Measurements from ENCODE around the gene FAM83D. TPM values are rescaled to one million over a fixed set of nuclear protein-coding genes. Genes with fewer than 3 reads are reported as not detected.
"Not testable (repeated sequence)": the region's sequence is repeated elsewhere in the genome, so short reads cannot be mapped to it uniquely, and the experiment has no call there.

FAM83D gene
- total RNA-seq, 1 donor from 2014 or later: 0.77 TPM

DNA sequence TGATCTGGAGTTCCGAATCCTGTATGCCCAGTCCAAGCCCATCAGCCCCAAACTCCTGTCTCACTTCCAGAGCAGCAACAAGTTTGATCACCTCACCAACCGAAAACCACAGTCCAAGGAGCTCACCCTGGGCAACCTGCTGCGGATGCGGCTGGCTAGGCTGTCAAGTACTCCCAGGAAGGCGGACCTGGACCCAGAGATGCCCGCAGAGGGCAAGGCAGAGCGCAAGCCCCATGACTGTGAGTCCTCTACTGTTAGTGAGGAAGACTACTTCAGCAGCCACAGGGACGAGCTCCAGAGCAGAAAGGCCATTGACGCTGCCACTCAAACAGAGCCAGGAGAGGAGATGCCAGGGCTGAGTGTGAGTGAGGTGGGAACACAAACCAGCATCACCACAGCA lies 25.4 kb downstream of the FAM83D start:
- Histone ChIP-seq H3K27ac (replicated peaks) (no peak overlapping the region), H3K9me3 (replicated peaks) (no peaks in the 10 kb centered on the region), H3K36me3 (no peaks in the 10 kb centered on the region), H3K27me3 (ENCODE audit: low read depth) (no peaks in the 10 kb centered on the region), H3K4me3 (no peak overlapping the region), H3K4me1 (no peaks in the 10 kb centered on the region)
- intact Hi-C loops (cut with micrococcal nuclease): no loop called here
- no peak for TF ChIP-seq CTCF (IDR thresholded peaks at IDR 0.05; ENCODE audit: borderline replicate concordance)
- DNase-seq: no peak

DNA sequence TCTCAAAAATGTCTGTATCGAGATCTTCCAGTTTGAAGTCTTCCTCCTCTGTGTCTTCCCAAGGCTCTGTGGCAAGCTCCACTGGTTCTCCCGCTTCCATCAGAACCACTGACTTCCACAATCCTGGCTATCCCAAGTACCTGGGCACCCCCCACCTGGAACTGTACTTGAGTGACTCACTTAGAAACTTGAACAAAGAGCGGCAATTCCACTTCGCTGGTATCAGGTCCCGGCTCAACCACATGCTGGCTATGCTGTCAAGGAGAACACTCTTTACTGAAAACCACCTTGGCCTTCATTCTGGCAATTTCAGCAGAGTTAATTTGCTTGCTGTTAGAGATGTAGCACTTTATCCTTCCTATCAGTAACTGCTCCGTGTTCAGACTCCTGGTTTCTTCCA lies 25.9 kb downstream of the FAM83D start:
- H3K36me3 ChIP-seq: no peaks in the 10 kb centered on the region
- intact Hi-C loops (cut with micrococcal nuclease): no loop called here

GRCh38 chr20:38953630-38954340 lies 27.6 kb downstream of the FAM83D start:
- Histone ChIP-seq H3K9me3 (replicated peaks) (no peaks in the 10 kb centered on the region), H3K27me3 (ENCODE audit: low read depth) (no peaks in the 10 kb centered on the region), H3K4me1 (no peaks in the 10 kb centered on the region), H3K4me3 (no peak overlapping the region), H3K27ac (replicated peaks) (no peak overlapping the region), H3K36me3 (no peaks in the 10 kb centered on the region)
- intact Hi-C loops (cut with micrococcal nuclease): no loop called here
- TF ChIP-seq CTCF (IDR thresholded peaks at IDR 0.05; ENCODE audit: borderline replicate concordance): no peak
- no peak for DNase-seq

More for the DNA sequence above, 25.9 kb downstream of the FAM83D start:
- no peak overlapping the region for H3K27ac ChIP-seq (replicated peaks)
- no peak overlapping the region for H3K4me3 ChIP-seq
- no peak for TF ChIP-seq CTCF (IDR thresholded peaks at IDR 0.05; ENCODE audit: borderline replicate concordance)
- no peaks in the 10 kb centered on the region for H3K27me3 ChIP-seq (ENCODE audit: low read depth)
- no peaks in the 10 kb centered on the region for H3K4me1 ChIP-seq
- DNase-seq: no peak
- no peaks in the 10 kb centered on the region for H3K9me3 ChIP-seq (replicated peaks)

DNA sequence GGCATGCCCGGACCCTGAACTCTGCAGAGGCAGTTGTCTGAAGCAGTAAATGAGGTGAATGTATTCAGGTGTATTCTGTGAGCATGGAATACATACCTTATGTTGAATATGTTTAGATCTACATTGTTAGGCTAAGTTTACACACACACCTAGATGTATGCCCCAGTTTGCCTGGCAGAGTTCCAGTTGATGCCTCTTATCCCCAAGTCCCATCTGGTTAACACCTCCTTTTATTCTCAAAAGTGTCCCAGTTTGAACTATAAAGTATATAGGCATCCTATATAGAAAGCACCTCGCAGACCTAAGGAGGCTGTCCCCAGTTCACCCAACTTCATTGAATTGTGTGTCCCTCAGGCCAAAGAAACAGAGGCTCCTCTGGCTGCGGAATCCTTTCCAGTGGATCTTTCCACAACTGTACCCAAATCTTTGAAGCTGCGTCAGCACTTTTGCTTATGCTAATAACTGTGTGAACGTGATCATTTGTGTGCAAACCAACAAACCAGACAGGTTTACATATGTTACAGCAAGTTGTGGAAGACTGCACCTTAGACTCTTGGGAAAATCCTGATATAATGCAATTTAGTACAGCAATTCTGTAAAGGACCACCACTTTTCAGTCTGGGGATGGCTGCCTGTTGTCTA lies 31.1 kb downstream of the FAM83D start:
- Histone ChIP-seq H3K27ac (replicated peaks) (no peak overlapping the region), H3K36me3 (no peaks in the 10 kb centered on the region), H3K4me1 (peaks cover 9% of the 10 kb centered on the region), H3K9me3 (replicated peaks) (no peaks in the 10 kb centered on the region), H3K4me3 (no peak overlapping the region), H3K27me3 (ENCODE audit: low read depth) (no peaks in the 10 kb centered on the region)
- intact Hi-C loops (cut with micrococcal nuclease): no loop called here
- DNase-seq: no peak
- no peak for TF ChIP-seq CTCF (IDR thresholded peaks at IDR 0.05; ENCODE audit: borderline replicate concordance)

DNA sequence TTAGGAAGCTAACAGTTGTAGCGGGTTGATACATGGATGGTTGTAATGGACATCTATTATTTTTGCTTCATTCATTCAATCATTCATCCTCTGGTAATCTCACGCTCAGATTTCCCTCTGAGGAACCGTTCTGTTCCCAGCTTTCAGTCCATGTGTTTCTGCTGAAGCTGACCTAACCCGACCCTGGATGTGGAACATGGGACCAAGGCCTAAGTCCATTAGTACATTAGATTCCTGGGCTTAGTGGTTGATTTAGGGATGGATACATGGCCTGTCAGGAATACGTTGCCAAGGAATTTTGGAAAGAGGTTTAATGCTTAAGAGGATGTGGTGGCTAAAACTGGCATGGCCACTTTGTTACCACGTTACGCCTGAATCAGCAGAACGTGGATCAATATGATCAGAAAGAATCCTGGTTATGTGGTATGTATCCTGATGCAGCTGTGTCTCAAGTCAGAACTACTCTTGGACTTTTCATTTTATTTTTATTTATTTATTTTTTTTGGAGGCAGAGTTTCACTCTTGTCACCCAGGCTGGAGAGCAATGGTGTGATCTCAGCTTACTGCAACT lies 31.8 kb downstream of the FAM83D start:
- intact Hi-C loops (cut with micrococcal nuclease): no loop called here
- H3K27me3 ChIP-seq (ENCODE audit: low read depth): no peaks in the 10 kb centered on the region
- H3K27ac ChIP-seq (replicated peaks): no peak overlapping the region
- H3K9me3 ChIP-seq (replicated peaks): no peaks in the 10 kb centered on the region
- no peak overlapping the region for H3K4me3 ChIP-seq
- H3K4me1 ChIP-seq: peaks cover 16% of the 10 kb centered on the region
- no peaks in the 10 kb centered on the region for H3K36me3 ChIP-seq
- DNase-seq: no peak
- no peak for TF ChIP-seq CTCF (IDR thresholded peaks at IDR 0.05; ENCODE audit: borderline replicate concordance)

GRCh38 chr20:38960187-38960687 lies 34.0 kb downstream of the FAM83D start:
- H3K27ac ChIP-seq (replicated peaks); H3K36me3 ChIP-seq; H3K4me3 ChIP-seq; intact Hi-C loops (cut with micrococcal nuclease); H3K27me3 ChIP-seq (ENCODE audit: low read depth); DNase-seq; H3K9me3 ChIP-seq (replicated peaks): not testable (repeated sequence)
- H3K4me1 ChIP-seq: peaks cover 27% of the 10 kb centered on the region

All from left ventricle myocardium inferior (tissue), 1 donor.